T-helper 1 cell treated with Interleukin-12 subunit alpha and Interleukin-12 subunit beta and Interleukin-4 antibody, amounts not matched to agents 30 μg/mL and 1 μg/mL, for 36 hours (primary cell): ENCODE data around the gene ATP1A3.
"Not testable (repeated sequence)": the region's sequence is repeated elsewhere in the genome, so short reads cannot be mapped to it uniquely, and the experiment has no call there.

Experiments used
- H3K27ac Mint-ChIP-seq: one replicate; pipeline ENCODE4 v1.8.0; 2021; ENCODE audit warnings: mild to moderate bottlenecking, mixed read lengths
- H3K27me3 Mint-ChIP-seq: one replicate; pipeline ENCODE4 v1.8.0; 2021; ENCODE audit warnings: low read depth, mixed read lengths
- H3K36me3 Mint-ChIP-seq: one replicate; pipeline ENCODE4 v1.8.0; 2021; ENCODE audit warnings: low read depth, mixed read lengths
- H3K4me1 Mint-ChIP-seq: one replicate; pipeline ENCODE4 v1.8.0; 2021; ENCODE audit warnings: low read depth, mixed read lengths
- H3K4me3 Mint-ChIP-seq: one replicate; pipeline ENCODE4 v1.8.0; 2021; ENCODE audit warnings: mild to moderate bottlenecking, moderate library complexity, mixed read lengths
- H3K9me3 Mint-ChIP-seq: one replicate; pipeline ENCODE4 v1.8.0; 2021; ENCODE audit warnings: mixed read lengths

ATP1A3 gene

GRCh38 chr19:42023121-42023942 lies 29.3 kb upstream of the ATP1A3 start:
- H3K27me3 Mint-ChIP-seq: no peaks in the 10 kb centered on the region
- H3K27ac Mint-ChIP-seq: no peak overlapping the region
- H3K4me3 Mint-ChIP-seq: no peak overlapping the region
- H3K4me1 Mint-ChIP-seq: no peaks in the 10 kb centered on the region
- no peaks in the 10 kb centered on the region for H3K9me3 Mint-ChIP-seq
- no peaks in the 10 kb centered on the region for H3K36me3 Mint-ChIP-seq

- Mint-ChIP-seq H3K4me1 (no peaks in the 10 kb centered on the region), H3K27ac (no peak overlapping the region), H3K9me3 (no peaks in the 10 kb centered on the region), H3K36me3 (no peaks in the 10 kb centered on the region), H3K27me3 (no peaks in the 10 kb centered on the region), H3K4me3 (no peak overlapping the region)
These were observed 28.6 kb upstream of the ATP1A3 start for GRCh38 chr19:42022616-42023015.

GRCh38 chr19:42021185-42021584 lies 27.2 kb upstream of the ATP1A3 start:
- Mint-ChIP-seq H3K27ac (no peak overlapping the region), H3K36me3 (no peaks in the 10 kb centered on the region), H3K9me3 (no peaks in the 10 kb centered on the region), H3K27me3 (no peaks in the 10 kb centered on the region), H3K4me1 (no peaks in the 10 kb centered on the region), H3K4me3 (no peak overlapping the region)

GRCh38 chr19:42018503-42019193 lies 24.6 kb upstream of the ATP1A3 start:
- Mint-ChIP-seq H3K27ac (no peak overlapping the region), H3K4me3 (no peak overlapping the region), H3K4me1 (no peaks in the 10 kb centered on the region), H3K27me3 (peaks cover 4% of the 10 kb centered on the region), H3K36me3 (no peaks in the 10 kb centered on the region), H3K9me3 (no peaks in the 10 kb centered on the region)

- Mint-ChIP-seq H3K36me3 (no peaks in the 10 kb centered on the region), H3K9me3 (no peaks in the 10 kb centered on the region), H3K4me3 (no peak overlapping the region), H3K4me1 (no peaks in the 10 kb centered on the region), H3K27ac (no peak overlapping the region), H3K27me3 (peaks cover 4% of the 10 kb centered on the region)
These were observed 23.0 kb upstream of the ATP1A3 start for GRCh38 chr19:42017040-42017439.

- H3K4me1 Mint-ChIP-seq, H3K27ac Mint-ChIP-seq, H3K36me3 Mint-ChIP-seq, H3K9me3 Mint-ChIP-seq, H3K4me3 Mint-ChIP-seq, H3K27me3 Mint-ChIP-seq: not testable (repeated sequence)
These were observed 18.7 kb upstream of the ATP1A3 start for GRCh38 chr19:42012747-42013146.

- H3K27ac Mint-ChIP-seq: no peak overlapping the region
- H3K36me3 Mint-ChIP-seq: no peaks in the 10 kb centered on the region
- H3K27me3 Mint-ChIP-seq: peaks cover 4% of the 10 kb centered on the region
- no peak overlapping the region for H3K4me3 Mint-ChIP-seq
- no peaks in the 10 kb centered on the region for H3K4me1 Mint-ChIP-seq
- no peaks in the 10 kb centered on the region for H3K9me3 Mint-ChIP-seq
These were observed 16.5 kb upstream of the ATP1A3 start for GRCh38 chr19:42010245-42011126.

- Mint-ChIP-seq H3K36me3 (no peaks in the 10 kb centered on the region), H3K4me3 (no peak overlapping the region), H3K4me1 (peaks cover 2% of the 10 kb centered on the region), H3K9me3 (no peaks in the 10 kb centered on the region), H3K27me3 (peaks cover 9% of the 10 kb centered on the region), H3K27ac (no peak overlapping the region)
These were observed 12.5 kb upstream of the ATP1A3 start for GRCh38 chr19:42006569-42006968.

- no peak overlapping the region for H3K27ac Mint-ChIP-seq
- no peaks in the 10 kb centered on the region for H3K36me3 Mint-ChIP-seq
- peaks cover 19% of the 10 kb centered on the region for H3K27me3 Mint-ChIP-seq
- H3K4me1 Mint-ChIP-seq: peaks cover 2% of the 10 kb centered on the region
- no peak overlapping the region for H3K4me3 Mint-ChIP-seq
- H3K9me3 Mint-ChIP-seq: no peaks in the 10 kb centered on the region
These were observed 11.5 kb upstream of the ATP1A3 start for GRCh38 chr19:42005504-42005903.

- Mint-ChIP-seq H3K4me1 (peaks cover 5% of the 10 kb centered on the region), H3K9me3 (no peaks in the 10 kb centered on the region), H3K27me3 (peaks cover 34% of the 10 kb centered on the region), H3K27ac (no peak overlapping the region), H3K4me3 (no peak overlapping the region), H3K36me3 (no peaks in the 10 kb centered on the region)
These were observed 9.7 kb upstream of the ATP1A3 start for GRCh38 chr19:42003506-42004294.

- no peak overlapping the region for H3K27ac Mint-ChIP-seq
- H3K27me3 Mint-ChIP-seq: peaks cover 66% of the 10 kb centered on the region
- H3K36me3 Mint-ChIP-seq: no peaks in the 10 kb centered on the region
- peaks cover 13% of the 10 kb centered on the region for H3K4me1 Mint-ChIP-seq
- no peaks in the 10 kb centered on the region for H3K9me3 Mint-ChIP-seq
- H3K4me3 Mint-ChIP-seq: no peak overlapping the region
These were observed 5.8 kb upstream of the ATP1A3 start for GRCh38 chr19:41999878-42000208.

GRCh38 chr19:41999071-41999877 lies 5.2 kb upstream of the ATP1A3 start:
- peaks cover 13% of the 10 kb centered on the region for H3K4me1 Mint-ChIP-seq
- H3K36me3 Mint-ChIP-seq: no peaks in the 10 kb centered on the region
- H3K9me3 Mint-ChIP-seq: no peaks in the 10 kb centered on the region
- H3K27me3 Mint-ChIP-seq: peaks cover 69% of the 10 kb centered on the region
- peak overlapping the region; percentile 19 for H3K4me3 Mint-ChIP-seq
- no peak overlapping the region for H3K27ac Mint-ChIP-seq

- Mint-ChIP-seq H3K27me3 (peaks cover 72% of the 10 kb centered on the region), H3K4me1 (peaks cover 15% of the 10 kb centered on the region), H3K9me3 (no peaks in the 10 kb centered on the region), H3K36me3 (no peaks in the 10 kb centered on the region), H3K27ac (no peak overlapping the region), H3K4me3 (no peak overlapping the region)
These were observed 4.4 kb upstream of the ATP1A3 start for GRCh38 chr19:41998246-41999020.
